Measurements from ENCODE around the gene PSMD2.

GRCh38 chr3:184335291-184335660 lies 36.2 kb downstream of the PSMD2 start:
- no peak for TF ChIP-seq CTCF (IDR thresholded peaks at IDR 0.05)
- no peak for TF ChIP-seq POLR2A (IDR thresholded peaks at IDR 0.05)
